C4-2B (cell line): Measurements from ENCODE around the gene ZNF142.
A peak's percentile ranks its signal among the peaks of the same experiment; 100 is the strongest.

Experiments used
- H3K27ac ChIP-seq: fragments of 450-650 bp; 2 replicates; pipeline ENCODE4 v1.5.1; 2017
- ZFX ChIP-seq: fragments of 450-650 bp; IDR thresholded peaks from 2 replicates; pipeline ENCODE4 v1.6.1; 2017
- TF ChIP-seq, protein P1 (sequence below): fragments of 450-650 bp; conservative IDR thresholded peaks from 2 replicates; pipeline ENCODE4 v1.5.1; 2017; ENCODE audit warnings: mild to moderate bottlenecking

The ZNF142 gene

DNA sequence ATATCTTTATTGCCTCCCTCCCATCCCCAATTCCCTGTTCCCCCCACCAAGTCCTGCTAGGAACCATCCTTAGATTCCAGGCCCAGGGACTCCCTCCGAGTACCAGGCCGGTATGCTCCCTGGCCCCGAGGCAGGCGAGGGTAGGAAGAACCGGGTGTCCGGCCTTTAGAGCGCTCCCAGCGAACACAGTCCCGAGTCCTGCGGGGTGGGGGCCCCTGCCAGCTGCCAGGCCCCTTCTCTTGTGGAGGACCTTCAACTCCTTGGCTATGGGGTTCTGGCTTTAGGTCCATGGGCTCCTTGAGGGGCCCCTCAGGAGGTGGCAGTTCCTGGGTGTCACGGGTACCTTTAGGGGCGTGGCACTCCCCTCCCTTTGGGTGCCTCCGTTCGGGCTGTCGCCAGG is 4.5 kb upstream of the ZNF142 start:
- TF ChIP-seq ZFX, result no peak
- TF ChIP-seq, protein P1, sequence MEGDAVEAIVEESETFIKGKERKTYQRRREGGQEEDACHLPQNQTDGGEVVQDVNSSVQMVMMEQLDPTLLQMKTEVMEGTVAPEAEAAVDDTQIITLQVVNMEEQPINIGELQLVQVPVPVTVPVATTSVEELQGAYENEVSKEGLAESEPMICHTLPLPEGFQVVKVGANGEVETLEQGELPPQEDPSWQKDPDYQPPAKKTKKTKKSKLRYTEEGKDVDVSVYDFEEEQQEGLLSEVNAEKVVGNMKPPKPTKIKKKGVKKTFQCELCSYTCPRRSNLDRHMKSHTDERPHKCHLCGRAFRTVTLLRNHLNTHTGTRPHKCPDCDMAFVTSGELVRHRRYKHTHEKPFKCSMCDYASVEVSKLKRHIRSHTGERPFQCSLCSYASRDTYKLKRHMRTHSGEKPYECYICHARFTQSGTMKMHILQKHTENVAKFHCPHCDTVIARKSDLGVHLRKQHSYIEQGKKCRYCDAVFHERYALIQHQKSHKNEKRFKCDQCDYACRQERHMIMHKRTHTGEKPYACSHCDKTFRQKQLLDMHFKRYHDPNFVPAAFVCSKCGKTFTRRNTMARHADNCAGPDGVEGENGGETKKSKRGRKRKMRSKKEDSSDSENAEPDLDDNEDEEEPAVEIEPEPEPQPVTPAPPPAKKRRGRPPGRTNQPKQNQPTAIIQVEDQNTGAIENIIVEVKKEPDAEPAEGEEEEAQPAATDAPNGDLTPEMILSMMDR, result no peak
- H3K27ac ChIP-seq, result no peak overlapping the region

- no peak overlapping the region for H3K27ac ChIP-seq
- TF ChIP-seq ZFX, result no peak
- TF ChIP-seq, protein P1, result no peak
Measured at GRCh38 chr2:218662827-218663226, 3.4 kb upstream of the ZNF142 start.

DNA sequence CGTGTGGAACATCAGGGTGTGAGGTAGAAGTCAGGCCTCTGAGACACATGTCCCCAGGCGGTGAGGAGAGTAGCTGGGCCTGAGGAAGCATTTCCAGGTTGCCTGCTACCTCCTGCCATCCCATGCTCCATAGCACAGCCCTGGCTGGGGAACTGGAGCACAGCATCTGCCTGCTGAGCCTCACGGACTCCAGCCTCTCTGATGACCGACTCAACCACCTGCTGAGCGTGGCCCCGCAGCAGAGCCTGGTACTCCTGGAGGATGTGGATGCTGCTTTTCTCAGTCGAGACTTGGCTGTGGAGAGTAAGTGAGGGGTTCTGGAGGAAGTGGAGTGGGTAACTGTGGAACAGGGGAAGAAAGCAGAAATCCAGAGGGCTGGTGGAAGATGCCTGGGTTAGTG is 3.0 kb upstream of the ZNF142 start:
- H3K27ac ChIP-seq, result no peak overlapping the region
- TF ChIP-seq, protein P1, result no peak
- no peak for TF ChIP-seq ZFX

- TF ChIP-seq, protein P1, result no peak
- no peak for TF ChIP-seq ZFX
- H3K27ac ChIP-seq, result peak overlapping the region; percentile 82
Measured at GRCh38 chr2:218659988-218660358, 550 bp upstream of the ZNF142 start.

- H3K27ac ChIP-seq, result peak overlapping the region; percentile 82
- TF ChIP-seq, protein P1, result peak; percentile 72
- peak; percentile 69 for TF ChIP-seq ZFX
Measured at GRCh38 chr2:218658671-218659257, 659 bp downstream of the ZNF142 start.

GRCh38 chr2:218655751-218656150 is 3.7 kb downstream of the ZNF142 start:
- H3K27ac ChIP-seq, result no peak overlapping the region
- TF ChIP-seq, protein P1, result no peak
- no peak for TF ChIP-seq ZFX

DNA sequence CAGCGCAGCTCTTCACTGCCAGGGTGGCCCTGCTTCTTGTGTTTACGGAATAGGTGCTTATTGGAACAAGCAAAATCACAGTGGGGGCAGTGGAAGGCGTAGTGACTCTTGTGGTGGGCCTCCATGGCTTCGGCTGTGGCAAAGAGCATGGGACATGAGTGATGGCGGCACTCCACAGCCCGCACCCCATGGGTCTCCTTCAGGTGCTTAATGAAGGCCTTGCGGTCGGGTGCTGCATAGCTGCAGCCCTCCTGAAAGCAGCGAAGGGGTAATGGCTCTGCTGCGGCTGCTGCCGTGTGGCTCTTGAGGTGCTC is 10.7 kb downstream of the ZNF142 start:
- H3K27ac ChIP-seq, result no peak overlapping the region
- no peak for TF ChIP-seq ZFX
- TF ChIP-seq, protein P1, result peak; percentile 61
